H1 (cell line): ENCODE data around the gene ARHGAP26. TPM values are rescaled to one million over a fixed set of nuclear protein-coding genes. Genes with fewer than 3 reads are reported as not detected.

Experiments
- CTCF ChIA-PET: fragments of 300-600 bp; sonication (Branson Sonifier 250); formaldehyde crosslinking; loops from one replicate; lab custom pipeline; 2021; ENCODE audit not compliant: partially characterized antibody; lab: Charles Lee
- POLR2A ChIA-PET: fragments of 300-600 bp; sonication (Branson Sonifier 250); formaldehyde crosslinking; loops from one replicate; lab custom pipeline; 2021; ENCODE audit warnings: inconsistent platforms; ENCODE audit not compliant: partially characterized antibody; lab: Charles Lee
- DNase-seq, 2 experiments: peaks; one replicate each; pipeline versions ENCODE4 v3.0.0 to v3.0.0-alpha.2; 2010 to 2022; ENCODE audit warnings: low spot score in 2 of 2, low read depth in 1 of 2, mixed read lengths in 1 of 2
- FAIRE-seq: peaks from 2 replicates; lab custom pipeline; 2011; peaks lifted over from hg19 to GRCh38; lab: Jason Lieb, UNC
- H2AFZ ChIP-seq: 2 replicates; pipeline ENCODE4 v1.8.1; 2012; ENCODE audit warnings: low read length, inconsistent platforms
- H2AK5ac ChIP-seq: 2 replicates; pipeline ENCODE4 v1.6.1; 2013; ENCODE audit warnings: low read depth, low read length
- H2BK120ac ChIP-seq: replicated peaks from 2 replicates; pipeline ENCODE3; 2013; ENCODE audit warnings: low read depth, low read length, inconsistent platforms
- H2BK12ac ChIP-seq: 2 replicates; pipeline ENCODE4 v1.6.1; 2013; ENCODE audit warnings: low read depth, low read length
- H2BK15ac ChIP-seq: 2 replicates; pipeline ENCODE4 v1.6.1; 2013; ENCODE audit warnings: low read length
- H2BK20ac ChIP-seq: 2 replicates; pipeline ENCODE4 v1.6.1; 2013; ENCODE audit warnings: low read length
- H2BK5ac ChIP-seq: 2 replicates; pipeline ENCODE4 v1.6.1; 2013; ENCODE audit warnings: low read depth, low read length
- H3K14ac ChIP-seq: 2 replicates; pipeline ENCODE4 v1.6.1; 2013; ENCODE audit warnings: inconsistent platforms; ENCODE audit not compliant: insufficient read length
- H3K18ac ChIP-seq: 2 replicates; pipeline ENCODE4 v1.6.1; 2013; ENCODE audit warnings: low read length; ENCODE audit errors: extremely low read depth
- H3K23ac ChIP-seq: 2 replicates; pipeline ENCODE4 v1.6.1; 2013; ENCODE audit warnings: inconsistent platforms; ENCODE audit not compliant: insufficient read length
- H3K23me2 ChIP-seq: 2 replicates; pipeline ENCODE4 v1.6.1; 2013; ENCODE audit warnings: low read depth, low read length
- H3K27ac ChIP-seq: 2 replicates; pipeline ENCODE4 v1.6.1; 2011; ENCODE audit warnings: low read depth, low read length, inconsistent platforms
- H3K27me3 ChIP-seq, 4 experiments: replicated peaks in 1 of 4; 1 replicate in 1 of 4; 2 replicates in 3 of 4; pipeline versions ENCODE4 v1.6.1 to v1.8.1; 2011 to 2013; ENCODE audit warnings: low read length in 3 of 4, mild to moderate bottlenecking in 3 of 4, inconsistent platforms in 2 of 4, mixed read lengths in 2 of 4, moderate library complexity in 1 of 4; ENCODE audit not compliant: control insufficient read depth in 3 of 4, insufficient read depth in 3 of 4; ENCODE audit errors: extremely low read depth in 1 of 4
- H3K36me3 ChIP-seq, 4 experiments: 2 replicates each; pipeline versions ENCODE4 v1.6.1 to v1.8.1; 2011 to 2013; ENCODE audit warnings: mild to moderate bottlenecking in 4 of 4, low read length in 3 of 4, moderate library complexity in 2 of 4, control low read depth in 1 of 4, inconsistent platforms in 1 of 4; ENCODE audit not compliant: insufficient read depth in 4 of 4, control insufficient read depth in 2 of 4
- H3K4ac ChIP-seq: replicated peaks from 2 replicates; pipeline ENCODE3; 2013; ENCODE audit warnings: low read length, low read depth, mixed read lengths, inconsistent platforms; ENCODE audit not compliant: insufficient read length
- H3K4me1 ChIP-seq, 4 experiments: replicated peaks in 1 of 4; 1 replicate in 1 of 4; 2 replicates in 3 of 4; pipeline versions ENCODE4 v1.6.1 to v1.8.1; 2011 to 2013; ENCODE audit warnings: low read length in 3 of 4, inconsistent platforms in 2 of 4, mixed read lengths in 1 of 4; ENCODE audit not compliant: insufficient read depth in 4 of 4, control insufficient read depth in 3 of 4
- H3K4me2 ChIP-seq, 2 experiments: 2 replicates each; pipeline versions ENCODE4 v1.6.1 to v1.8.1; 2011 to 2013; ENCODE audit warnings: low read depth in 2 of 2, low read length in 2 of 2, control low read depth in 1 of 2, inconsistent platforms in 1 of 2, mild to moderate bottlenecking in 1 of 2; ENCODE audit not compliant: insufficient read depth in 1 of 2
- H3K4me3 ChIP-seq, 4 experiments: fragments of 200-600, 300-600 bp in 1 of 4; sonication (generic), shearing (Covaris generic), sonication (Bioruptor Twin) in 1 of 4; 2 replicates each; pipeline versions ENCODE4 v1.5.1 to v1.8.1; 2011 to 2016; ENCODE audit warnings: low read length in 4 of 4, low read depth in 3 of 4, control low read depth in 2 of 4, inconsistent platforms in 2 of 4, mild to moderate bottlenecking in 2 of 4, mixed read lengths in 1 of 4, moderate library complexity in 1 of 4; ENCODE audit not compliant: insufficient read depth in 2 of 4; ENCODE audit errors: extremely low read depth in 1 of 4
- H3K56ac ChIP-seq: replicated peaks from 2 replicates; pipeline ENCODE3; 2013; ENCODE audit warnings: low read depth, mild to moderate bottlenecking, mixed read lengths, low read length, inconsistent platforms; ENCODE audit not compliant: insufficient read length
- H3K79me1 ChIP-seq: 2 replicates; pipeline ENCODE4 v1.6.1; 2013; ENCODE audit warnings: low read depth, low read length, control low read depth
- H3K79me2 ChIP-seq, 2 experiments: 2 replicates each; pipeline versions ENCODE4 v1.6.1 to v1.8.1; 2012 to 2013; ENCODE audit warnings: low read length in 2 of 2, mild to moderate bottlenecking in 2 of 2, inconsistent platforms in 1 of 2; ENCODE audit not compliant: insufficient read depth in 2 of 2, control insufficient read depth in 1 of 2
- H3K9ac ChIP-seq, 4 experiments: replicated peaks in 1 of 4; 1 replicate in 1 of 4; 2 replicates in 3 of 4; pipeline versions ENCODE4 v1.6.1 to v1.8.1; 2011 to 2013; ENCODE audit warnings: low read depth in 3 of 4, low read length in 3 of 4, control low read depth in 2 of 4, mild to moderate bottlenecking in 2 of 4, moderate library complexity in 2 of 4, inconsistent platforms in 1 of 4; ENCODE audit errors: extremely low read depth in 1 of 4
- H3K9me3 ChIP-seq, 2 experiments: 2 replicates each; pipeline versions ENCODE4 v1.6.1 to v1.8.1; 2012 to 2013; ENCODE audit warnings: mild to moderate bottlenecking in 2 of 2, moderate library complexity in 2 of 2, control low read depth in 1 of 2, inconsistent platforms in 1 of 2, low read depth in 1 of 2, low read length in 1 of 2, mixed read lengths in 1 of 2; ENCODE audit not compliant: insufficient read depth in 2 of 2
- H4K20me1 ChIP-seq, 2 experiments: replicated peaks in 1 of 2; 2 replicates each; pipeline versions ENCODE3 to v1.8.1; 2011 to 2013; ENCODE audit warnings: inconsistent platforms in 2 of 2, low read length in 2 of 2, mild to moderate bottlenecking in 1 of 2; ENCODE audit not compliant: insufficient read depth in 2 of 2, control insufficient read depth in 1 of 2
- H4K5ac ChIP-seq: 2 replicates; pipeline ENCODE4 v1.6.1; 2013; ENCODE audit warnings: low read length, low read depth, mixed read lengths, inconsistent platforms; ENCODE audit not compliant: insufficient read length
- H4K8ac ChIP-seq: 2 replicates; pipeline ENCODE4 v1.8.0; 2013; ENCODE audit warnings: mild to moderate bottlenecking, moderate library complexity, low read length, inconsistent platforms; ENCODE audit not compliant: insufficient read depth; ENCODE audit errors: extremely low read depth
- H4K91ac ChIP-seq: replicated peaks from 2 replicates; pipeline ENCODE3; 2013; ENCODE audit warnings: low read length, mixed read lengths, inconsistent platforms; ENCODE audit not compliant: insufficient read length
- CBX8 ChIP-seq: fragments of 300-800, 300-1000 bp; sonication (generic); IDR thresholded peaks from 2 replicates; pipeline ENCODE4 v1.7.1; 2016; ENCODE audit warnings: low read depth, low read length, borderline replicate concordance
- CTBP2 ChIP-seq: IDR thresholded peaks from 2 replicates; pipeline ENCODE4 v1.7.0; 2011; ENCODE audit warnings: borderline replicate concordance, mild to moderate bottlenecking, moderate library complexity, mixed read lengths, low read length; ENCODE audit not compliant: insufficient read depth, insufficient read length
- EGR1 ChIP-seq: IDR thresholded peaks from 2 replicates; pipeline ENCODE4 v1.6.1; 2011; ENCODE audit warnings: low read depth, low read length, borderline replicate concordance
- EZH2 ChIP-seq: fragments of 200-600 bp; sonication (generic); IDR thresholded peaks from 2 replicates; pipeline ENCODE4 v1.7.1; 2012; ENCODE audit warnings: low read depth, mild to moderate bottlenecking, moderate library complexity, low read length, inconsistent platforms; ENCODE audit not compliant: severe bottlenecking
- POU5F1 ChIP-seq: IDR thresholded peaks from 2 replicates; pipeline ENCODE4 v1.6.1; 2011; ENCODE audit warnings: low read depth, mild to moderate bottlenecking, low read length, moderate library complexity
- SIX5 ChIP-seq: IDR thresholded peaks from 2 replicates; pipeline ENCODE4 v1.6.1; 2011; ENCODE audit warnings: mild to moderate bottlenecking, low read depth, low read length
- SUZ12 ChIP-seq: fragments of 200-600 bp; sonication (generic); IDR thresholded peaks from 2 replicates; pipeline ENCODE4 v1.6.1; 2012; ENCODE audit warnings: mild to moderate bottlenecking, inconsistent platforms, low read length, moderate library complexity, mixed read lengths
- TAF7 ChIP-seq: optimal IDR thresholded peaks from 2 replicates; pipeline ENCODE3; 2011; ENCODE audit warnings: low read depth, mild to moderate bottlenecking, inconsistent platforms, low read length, moderate library complexity, borderline replicate concordance
- TCF12 ChIP-seq: IDR thresholded peaks from 2 replicates; pipeline ENCODE4 v1.6.1; 2011; ENCODE audit warnings: low read depth, mild to moderate bottlenecking, low read length
- TEAD4 ChIP-seq: IDR thresholded peaks from 2 replicates; pipeline ENCODE4 v1.6.1; 2012; ENCODE audit warnings: low read depth, low read length, inconsistent platforms, mixed read lengths
- USF2 ChIP-seq: IDR thresholded peaks from 2 replicates; pipeline ENCODE4 v1.6.1; 2011; ENCODE audit warnings: low read length, improper control_type of control experiment
- YY1 ChIP-seq: IDR thresholded peaks from 2 replicates; pipeline ENCODE4 v1.6.1; 2011; ENCODE audit warnings: low read depth, mild to moderate bottlenecking, low read length
- WGBS, 2 experiments: shearing (Covaris generic) in 1 of 2; methylation state at CpG; one replicate each; pipeline versions ENCODE4 v1.1.6 to v1.1.7; 2013 to 2015; ENCODE audit warnings: low lambda C conversion rate in 2 of 2, mixed read lengths in 2 of 2, inconsistent platforms in 1 of 2, low coverage in 1 of 2, missing lambda C conversion rate in 1 of 2; ENCODE audit not compliant: insufficient replicate concordance in 2 of 2, insufficient coverage in 1 of 2, insufficient read length in 1 of 2; ENCODE audit errors: extremely low coverage in 1 of 2, missing lambda C conversion rate in 1 of 2; 5-methylcytosine and 5-hydroxymethylcytosine counted together
- polyA plus RNA-seq, 7 experiments: library from polyadenylated mRNA; depleted of rRNA in 3 of 7; stranded (reverse) in 5 of 7; unstranded in 2 of 7; fragments of >200 nt in 5 of 7; fragments of 200-250 nt in 2 of 7; gene quantifications; 1 replicate in 5 of 7; 2 replicates in 1 of 7; 4 replicates in 1 of 7; pipeline versions ENCODE4 v1.2.1 to v1.2.3, GENCODE V29; 2011 to 2013; ENCODE audit warnings: missing spikeins in 2 of 7, mixed read lengths in 2 of 7
- total RNA-seq: library from RNA; stranded (reverse); fragmentation: NEBNext Ultra II Directional; extraction: Animal tissue kit (Norgen Biotek cat#: 25700); gene quantifications from 2 replicates; pipeline ENCODE4 v1.2.1, GENCODE V29; 2021

The ARHGAP26 gene
- total and polyA plus RNA-seq, 2 of the 8 experiments (the other 6 are each of a cell fraction or from before 2014, with no cell fraction given) = 7.1 to 24.8 TPM

GRCh38 chr5:142782976-142783530 is 12.9 kb downstream of the ARHGAP26 start:
- Histone ChIP-seq H3K27ac (no peak overlapping the region), H4K8ac (no peak overlapping the region), H4K20me1 (peaks cover 2 to 7% of the 10 kb centered on the region in 2 experiments), H2BK120ac (no peak overlapping the region), H3K4me1 (peaks cover 14 to 25% (median 17%) of the 10 kb centered on the region in 4 experiments), H3K14ac (no peak overlapping the region), H3K4ac (no peak overlapping the region), H3K56ac (no peak overlapping the region), H2BK5ac (0 out of 2 replicates have a peak overlapping the region, but pooled peaks have one; percentile 32), H3K9ac (no peak overlapping the region), H3K23ac (no peak overlapping the region), H3K4me3 (no peak overlapping the region), H3K4me2 (peak overlapping the region in 1 of 2 experiments; percentile 19; a peak in 1 of 4 replicates), H4K91ac (no peak overlapping the region), H3K79me1 (peaks cover 9% of the 10 kb centered on the region), H3K36me3 (no peaks in the 10 kb centered on the region), H4K5ac (no peak overlapping the region), H3K18ac (no peak overlapping the region), H2BK20ac (no peak overlapping the region), H2BK15ac (no peak overlapping the region), H2BK12ac (no peak overlapping the region), H3K23me2 (no peaks in the 10 kb centered on the region), H2AFZ (no peak overlapping the region), H2AK5ac (no peak overlapping the region), H3K9me3 (no peaks in the 10 kb centered on the region), H3K27me3 (no peaks in the 10 kb centered on the region), H3K79me2 (peaks cover 3 to 61% of the 10 kb centered on the region in 2 experiments; a peak in 3 of 4 replicates)
- 84% methylated on average over 8 of the region's 8 CpGs; no CpG with 5 or more reads in 1 of the 2 experiments for WGBS, 2 experiments
- CTCF ChIA-PET = interaction anchor here (0.7 to 7.0 kb wide), 21 partner anchors 10 to 1291 kb away, joined by 3 to 79 read pairs (median 6); partner anchors contain the start of gene ARHGAP26
- DNase-seq = no peak
- POLR2A ChIA-PET = interaction anchor here (1.6 to 3.7 kb wide), 2 partner anchors 12 to 41 kb away, joined by 3 to 23 read pairs; partner anchors contain the start of gene ARHGAP26
- FAIRE-seq = no peak
- TF ChIP-seq TEAD4 = no peak
- TF ChIP-seq CBX8 = no peak
- TF ChIP-seq POU5F1 = no peak
- TF ChIP-seq TAF7 = no peak
- no peak for TF ChIP-seq SIX5
- no peak for TF ChIP-seq YY1
- TF ChIP-seq EZH2 = no peak
- no peak for TF ChIP-seq TCF12
- TF ChIP-seq EGR1 = no peak
- TF ChIP-seq USF2 = no peak
- TF ChIP-seq CTBP2 = no peak
- TF ChIP-seq SUZ12 = no peak
